Activated naive CD4-positive, alpha-beta T cell treated with anti-CD3 and anti-CD28 coated beads, Interleukin-2, amount 50 U/mL, for 72 hours (primary cell): Measurements from ENCODE around the gene SECTM1. TPM values are rescaled to one million over a fixed set of nuclear protein-coding genes. Genes with fewer than 3 reads are reported as not detected.
"Not testable (repeated sequence)": the region's sequence is repeated elsewhere in the genome, so short reads cannot be mapped to it uniquely, and the experiment has no call there.

Experiments
- ATAC-seq, 2 donors: fragments of 150-1000 bp; cut with Tn5 transposase; 2 replicates each; pipeline ENCODE4 v1.10.0; 2021; ENCODE audit warnings: mild to moderate bottlenecking in 2 of 2, moderate library complexity in 2 of 2
- DNase-seq, 2 donors: peaks; one replicate each; pipeline ENCODE4 v3.0.0; 2021 to 2022; ENCODE audit warnings: low spot score in 2 of 2
- H3K27ac Mint-ChIP-seq, 2 donors: one replicate each; pipeline ENCODE4 v1.8.0; 2022; ENCODE audit warnings: mild to moderate bottlenecking in 2 of 2, mixed read lengths in 2 of 2
- H3K36me3 Mint-ChIP-seq, 2 donors: one replicate each; pipeline ENCODE4 v1.8.0; 2022; ENCODE audit warnings: mixed read lengths in 2 of 2
- H3K9me3 Mint-ChIP-seq, 2 donors: one replicate each; pipeline ENCODE4 v1.8.0; 2022; ENCODE audit warnings: mixed read lengths in 2 of 2
- total RNA-seq, 2 donors: library from RNA; stranded (reverse); gene quantifications; one replicate each; pipeline ENCODE4 v1.2.3, GENCODE V29; 2022

Gene SECTM1
- total RNA-seq, 2 donors from 2014 or later: 2.3 to 13.7 TPM

DNA sequence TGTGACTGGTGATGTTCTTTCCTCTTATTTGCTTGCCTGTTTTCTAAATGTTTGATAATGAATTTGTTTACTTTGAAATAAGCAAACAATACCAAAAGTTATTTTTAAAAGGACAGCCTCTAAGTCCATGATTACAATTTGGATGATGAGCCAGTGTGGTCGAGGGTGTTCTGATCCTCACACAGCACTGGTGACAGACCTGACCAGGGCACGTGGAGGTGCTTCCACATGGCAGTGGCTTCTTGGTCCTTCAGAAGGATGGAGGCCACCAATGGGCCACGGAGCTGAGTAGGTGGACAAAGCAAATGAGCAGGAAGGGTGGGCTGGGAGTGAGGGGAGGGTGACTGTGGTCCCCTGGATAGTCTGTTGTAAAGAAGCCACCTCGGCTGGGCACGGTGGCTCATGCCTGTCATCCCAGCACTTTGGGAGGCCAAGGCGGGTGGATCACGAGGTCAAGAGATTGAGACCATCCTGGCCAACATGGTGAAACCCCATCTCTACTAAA is 21.3 kb upstream of the SECTM1 start:
- peaks cover 0 to 5% of the 10 kb centered on the region in 2 donors for H3K9me3 Mint-ChIP-seq

DNA sequence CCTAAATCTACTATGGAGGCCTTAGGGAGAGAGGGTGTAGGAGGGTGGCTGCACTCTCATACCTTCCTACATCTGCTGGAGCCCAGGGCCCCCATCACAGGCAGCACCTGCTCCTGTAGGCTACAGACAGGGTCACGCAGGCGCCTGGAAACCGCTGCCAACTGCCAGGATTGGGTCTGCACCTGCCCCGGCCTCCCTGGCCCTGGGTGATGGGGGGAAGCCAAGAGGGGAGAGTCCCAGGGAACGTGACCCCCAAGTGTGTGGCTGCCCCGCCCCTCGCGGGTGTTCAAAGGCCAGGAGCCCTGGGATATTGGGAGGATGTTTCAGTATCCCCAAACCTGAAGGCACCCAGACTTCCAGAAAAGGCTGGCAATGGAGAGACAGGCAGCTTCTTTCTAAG is 19.9 kb upstream of the SECTM1 start:
- Mint-ChIP-seq H3K9me3 (peaks cover 0 to 3% of the 10 kb centered on the region in 2 donors), H3K27ac (no peak overlapping the region), H3K36me3 (no peaks in the 10 kb centered on the region)
- DNase-seq (no peak), ATAC-seq (no peak)

More for the DNA sequence above, 21.3 kb upstream of the SECTM1 start:
- Mint-ChIP-seq H3K27ac (peak overlapping the region in 1 of 2 donors; percentile 65), H3K36me3 (no peaks in the 10 kb centered on the region)
- no peak for DNase-seq
- no peak for ATAC-seq

DNA sequence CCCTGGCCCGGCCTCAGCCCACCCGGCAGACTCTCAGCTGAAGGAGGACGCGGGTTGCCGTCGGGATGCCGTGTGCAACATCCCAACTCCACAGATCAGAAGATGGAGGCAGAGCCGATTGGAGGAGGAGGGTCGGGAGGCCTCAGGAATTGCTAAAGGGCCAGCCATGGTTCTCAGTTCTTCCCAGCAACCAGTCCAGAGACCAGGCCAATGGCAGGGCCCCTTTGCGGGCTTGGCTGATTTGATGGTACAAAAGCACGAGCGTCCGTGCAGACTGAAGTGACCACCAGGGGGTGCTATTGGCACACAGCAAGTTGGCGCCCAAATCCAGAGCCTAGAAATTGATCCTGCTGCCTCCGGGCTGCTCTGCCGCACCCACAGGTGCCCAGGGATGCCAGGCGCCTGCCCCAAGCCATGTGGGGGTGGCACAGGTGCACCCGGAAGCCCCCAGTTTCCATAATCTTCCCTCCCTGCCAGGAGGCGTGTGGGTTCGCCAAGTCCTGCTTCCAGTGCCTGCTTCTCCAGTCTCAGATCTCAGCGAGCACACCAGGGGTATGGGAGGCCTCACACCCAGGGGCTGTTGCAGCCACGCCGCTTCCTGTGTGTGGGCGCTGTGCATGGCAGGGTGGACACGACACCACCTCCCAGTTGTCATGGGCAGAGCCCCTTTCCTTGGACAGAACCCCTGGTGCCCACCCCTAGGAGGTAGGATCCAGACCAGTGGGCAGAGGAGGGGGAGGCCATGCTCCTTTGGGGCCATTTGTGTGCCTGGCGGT is 18.3 kb upstream of the SECTM1 start:
- no peaks in the 10 kb centered on the region for H3K9me3 Mint-ChIP-seq
- DNase-seq: peak; percentile 73 to 87
- no peaks in the 10 kb centered on the region for H3K36me3 Mint-ChIP-seq
- no peak overlapping the region for H3K27ac Mint-ChIP-seq
- ATAC-seq: peak; percentile 89 to 90

DNA sequence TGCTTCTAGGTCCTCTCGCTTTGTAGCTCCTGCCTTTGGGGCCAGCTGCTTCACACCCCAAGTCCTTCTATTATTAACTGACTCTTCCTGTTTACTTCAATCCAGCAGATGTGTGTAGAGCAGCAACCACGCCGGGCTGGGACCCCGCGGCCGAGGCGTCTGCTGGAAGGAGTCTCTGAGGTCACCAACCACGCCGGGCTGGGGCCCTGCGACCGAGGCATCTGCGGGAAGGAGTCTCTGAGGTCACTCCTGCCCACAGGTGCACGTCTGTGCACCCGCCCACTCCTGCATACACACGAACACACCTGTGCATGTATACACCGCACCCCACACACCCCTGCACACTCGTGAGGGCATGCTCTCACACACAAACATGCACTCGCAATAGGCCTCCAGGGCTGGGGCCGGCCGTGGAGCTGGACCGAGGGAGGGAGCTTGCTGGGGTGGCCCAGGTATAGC is 17.7 kb upstream of the SECTM1 start:
- Mint-ChIP-seq H3K9me3 (no peaks in the 10 kb centered on the region), H3K36me3 (no peaks in the 10 kb centered on the region), H3K27ac (no peak overlapping the region)
- ATAC-seq (no peak), DNase-seq (no peak)

DNA sequence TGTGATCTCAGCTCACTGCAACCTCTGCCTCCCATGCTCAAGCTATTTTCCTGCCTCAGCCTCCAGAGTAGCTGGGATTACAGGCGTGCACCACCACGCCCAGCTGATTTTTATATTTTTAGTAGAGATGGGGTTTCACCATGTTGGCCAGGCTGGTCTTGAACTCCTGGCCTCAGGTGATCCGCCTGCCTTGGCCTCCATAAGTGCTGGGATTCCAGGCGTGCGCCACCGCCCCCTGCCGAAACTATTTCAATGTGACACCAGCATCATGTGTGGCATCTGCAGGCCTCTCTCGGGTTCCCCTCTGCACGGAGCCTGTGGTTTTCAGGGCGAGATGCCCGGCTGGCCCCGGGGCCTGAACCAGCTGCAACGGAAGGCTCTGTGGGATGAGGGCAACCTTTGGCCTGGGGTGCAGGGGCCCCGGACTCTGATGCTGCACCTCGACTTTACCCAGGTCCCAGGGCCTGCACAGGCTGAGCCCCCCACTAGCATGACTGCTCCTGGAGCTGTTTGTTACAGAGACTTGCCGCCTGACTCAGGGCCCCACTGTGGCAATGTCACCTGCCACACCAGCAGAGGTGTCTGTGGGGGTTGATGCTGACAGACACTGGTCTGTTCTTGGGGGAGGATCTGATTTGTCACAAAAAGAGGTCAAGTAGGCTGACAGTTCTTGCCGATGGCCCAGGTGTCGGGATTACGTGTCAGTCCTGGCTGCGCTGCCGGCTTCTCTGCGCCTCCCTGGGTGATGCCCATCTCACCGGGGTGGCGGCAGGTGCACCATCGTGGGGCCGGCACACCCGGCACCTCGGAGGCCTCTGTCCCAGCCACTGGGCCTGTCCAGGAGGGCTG is 16.8 kb upstream of the SECTM1 start:
- DNase-seq: peak in 1 of 2 donors; percentile 52
- H3K9me3 Mint-ChIP-seq: no peaks in the 10 kb centered on the region
- ATAC-seq: peak in 1 of 2 donors; percentile 43
- no peaks in the 10 kb centered on the region for H3K36me3 Mint-ChIP-seq
- no peak overlapping the region for H3K27ac Mint-ChIP-seq

DNA sequence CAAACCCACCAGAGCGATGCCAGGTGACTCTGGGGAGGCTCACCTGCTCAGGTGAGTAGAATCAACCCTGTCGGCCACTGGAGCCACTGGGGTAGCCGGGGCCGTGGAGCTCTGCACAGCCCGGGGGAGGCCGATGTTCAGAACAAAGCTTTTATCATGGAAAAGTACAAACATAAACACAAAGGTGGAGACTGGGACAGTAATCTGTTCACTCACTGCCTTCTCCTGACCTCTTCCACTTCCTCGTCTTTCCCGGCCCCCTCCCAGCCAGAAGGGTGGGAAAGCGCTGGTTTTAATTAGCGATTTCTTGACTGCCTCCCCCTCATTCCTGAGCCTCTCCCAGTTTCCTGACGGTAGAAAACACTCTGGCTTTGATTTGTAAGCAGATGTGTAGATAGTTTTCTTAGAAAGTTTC is 15.7 kb upstream of the SECTM1 start:
- Mint-ChIP-seq H3K36me3 (no peaks in the 10 kb centered on the region), H3K9me3 (no peaks in the 10 kb centered on the region), H3K27ac (no peak overlapping the region)
- ATAC-seq: no peak
- no peak for DNase-seq

DNA sequence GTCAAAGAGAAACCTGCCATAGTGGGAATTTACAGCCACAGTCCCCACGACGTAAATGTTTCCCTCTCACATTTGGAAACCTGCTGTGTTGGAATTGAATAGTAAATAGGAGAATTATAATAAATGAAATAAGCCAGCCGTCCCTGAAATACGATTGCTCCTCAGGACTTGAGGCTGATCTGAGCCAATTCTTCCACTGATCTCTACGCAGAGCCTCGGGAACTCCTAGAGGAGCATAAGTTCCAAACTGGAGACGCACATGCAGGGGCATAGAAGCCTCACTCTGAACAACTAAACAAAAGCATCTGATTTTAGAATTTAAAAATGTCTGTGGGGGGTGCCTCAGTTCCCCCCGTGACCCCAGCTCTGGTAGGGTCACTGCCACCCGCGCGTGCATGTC is 15.3 kb upstream of the SECTM1 start:
- ATAC-seq (no peak), DNase-seq (no peak)
- no peaks in the 10 kb centered on the region for H3K9me3 Mint-ChIP-seq

DNA sequence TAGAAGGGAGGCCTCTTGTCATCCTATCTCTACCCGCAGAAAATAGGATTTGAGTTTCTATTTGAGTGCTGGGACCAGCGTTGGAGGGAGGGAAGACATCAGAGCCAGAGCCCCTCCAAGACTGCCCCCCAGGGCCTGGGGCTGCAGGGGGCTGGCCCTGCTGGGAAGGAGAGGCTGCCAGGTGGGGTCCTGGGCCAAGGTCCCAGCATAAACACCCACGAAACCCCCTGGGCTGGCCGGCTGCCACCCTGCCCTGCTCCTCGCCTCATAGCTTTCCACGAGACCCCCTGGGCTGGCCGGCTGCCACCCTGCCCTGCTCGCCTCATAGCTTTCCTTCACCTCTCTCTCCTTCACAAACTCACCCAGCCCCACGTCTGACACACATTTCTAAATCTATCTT is 14.9 kb upstream of the SECTM1 start:
- H3K36me3 Mint-ChIP-seq: no peaks in the 10 kb centered on the region
- H3K27ac Mint-ChIP-seq: no peak overlapping the region
- ATAC-seq (no peak), DNase-seq (no peak)
- H3K9me3 Mint-ChIP-seq: no peaks in the 10 kb centered on the region

More for the DNA sequence above, 15.3 kb upstream of the SECTM1 start:
- Mint-ChIP-seq H3K36me3 (no peaks in the 10 kb centered on the region), H3K27ac (no peak overlapping the region)

DNA sequence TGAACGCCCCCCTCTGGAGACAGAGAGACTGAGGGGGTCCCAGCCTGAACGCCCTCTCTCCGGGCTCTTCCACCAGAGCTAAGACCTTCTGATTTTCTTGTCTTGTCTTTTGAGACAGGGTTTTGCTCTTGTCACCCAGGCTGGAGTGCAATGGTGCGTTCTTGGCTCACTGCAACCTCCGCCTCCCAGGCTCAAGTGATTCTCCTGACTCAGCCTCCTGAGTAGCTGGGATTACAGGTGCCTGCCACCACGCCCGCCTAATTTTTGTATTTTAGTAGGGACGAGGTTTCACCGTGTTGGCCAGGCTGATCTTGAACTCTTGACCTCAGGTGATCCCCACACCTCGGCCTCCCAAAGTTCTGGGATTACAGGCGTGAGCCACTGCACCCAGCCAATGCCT is 14.4 kb upstream of the SECTM1 start:
- not testable (repeated sequence) for DNase-seq, H3K27ac Mint-ChIP-seq, H3K36me3 Mint-ChIP-seq, ATAC-seq, H3K9me3 Mint-ChIP-seq

DNA sequence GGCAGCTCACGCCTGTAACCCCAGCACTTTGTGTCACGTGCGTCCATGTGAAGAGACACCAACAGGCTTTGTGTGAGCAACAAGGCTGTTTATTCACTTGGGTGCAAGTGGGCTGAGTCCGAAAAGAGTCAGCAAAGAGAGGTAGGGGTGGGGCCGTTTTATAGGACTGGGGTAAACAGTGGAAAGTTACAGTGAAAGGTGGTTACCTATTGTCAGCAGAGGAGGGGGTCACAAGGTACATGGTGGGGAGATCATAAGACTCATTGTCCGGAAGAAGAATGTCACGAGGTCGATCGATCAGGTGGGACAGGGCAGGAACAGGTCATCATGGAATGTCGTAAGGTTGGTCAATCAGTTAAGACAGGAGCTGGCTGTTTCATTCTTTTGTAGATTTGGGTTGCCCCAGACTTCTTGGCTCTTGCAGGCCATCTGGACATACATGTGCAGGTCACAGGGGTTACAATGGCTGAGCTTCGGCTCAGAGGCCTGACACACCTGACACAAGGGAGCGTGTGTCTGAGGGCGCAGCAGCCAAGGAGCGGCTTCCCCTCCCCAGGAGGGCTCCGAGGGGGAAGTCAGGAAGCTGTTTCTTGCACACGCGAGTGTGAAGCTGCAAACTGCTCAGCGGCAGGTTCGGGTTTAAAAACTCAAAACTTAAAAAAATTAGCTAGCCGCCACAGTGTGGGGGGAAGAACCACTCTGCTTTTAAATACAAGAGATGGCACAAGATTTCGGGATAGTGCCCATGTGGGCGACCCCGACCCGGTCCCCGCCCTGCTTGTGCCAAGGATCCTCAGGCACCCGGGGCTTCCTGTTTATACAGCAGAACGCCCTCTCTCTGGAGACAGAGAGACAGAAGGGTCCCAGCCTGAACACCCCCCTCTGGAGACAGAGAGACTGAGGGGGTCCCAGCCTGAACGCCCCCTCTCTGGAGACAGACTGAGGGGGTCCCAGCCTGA is 13.1 kb upstream of the SECTM1 start:
- Mint-ChIP-seq H3K9me3 (no peaks in the 10 kb centered on the region), H3K27ac (no peak overlapping the region), H3K36me3 (no peaks in the 10 kb centered on the region)
- DNase-seq (no peak), ATAC-seq (no peak)

DNA sequence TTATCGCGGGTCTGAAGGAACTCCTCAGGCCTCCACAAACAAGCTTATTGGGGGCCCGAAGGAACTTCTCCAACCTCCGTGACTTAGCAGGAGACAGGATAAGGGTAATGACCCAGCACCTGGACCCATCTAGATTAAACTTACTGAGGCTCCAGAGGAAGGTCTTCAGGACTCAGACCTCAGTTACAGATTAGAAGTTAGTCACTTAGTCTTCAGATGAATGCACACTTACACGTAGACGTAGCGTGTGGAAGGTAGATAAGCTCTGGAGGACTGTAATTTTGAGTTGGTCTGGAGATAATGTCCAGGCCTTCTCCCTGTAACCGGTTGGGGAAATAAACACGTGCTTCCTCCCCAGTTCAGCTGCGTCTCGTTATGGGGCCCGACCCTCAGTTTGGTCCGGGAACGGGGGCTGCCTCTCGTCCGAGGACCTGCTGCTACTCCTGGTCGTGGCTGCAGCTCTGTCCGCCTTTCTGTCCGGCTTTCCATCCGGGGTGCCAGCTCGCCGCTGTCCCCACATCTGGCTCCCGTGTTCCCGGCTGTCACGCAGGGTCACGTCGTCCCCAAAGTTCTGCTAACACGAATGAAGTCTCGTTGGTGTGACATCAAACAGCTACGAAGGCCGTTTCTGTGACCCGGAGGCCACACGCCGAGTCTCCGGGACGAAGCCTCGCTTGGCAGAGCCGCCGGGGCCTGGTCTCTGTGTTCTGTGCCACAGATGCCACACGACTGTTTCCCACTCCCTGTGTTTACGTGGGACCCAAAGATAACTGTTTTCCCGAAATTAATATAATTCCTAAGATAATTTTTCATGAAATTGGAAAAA is 11.8 kb upstream of the SECTM1 start:
- no peaks in the 10 kb centered on the region for H3K9me3 Mint-ChIP-seq
- no peak overlapping the region for H3K27ac Mint-ChIP-seq
- no peaks in the 10 kb centered on the region for H3K36me3 Mint-ChIP-seq
- no peak for DNase-seq
- no peak for ATAC-seq

DNA sequence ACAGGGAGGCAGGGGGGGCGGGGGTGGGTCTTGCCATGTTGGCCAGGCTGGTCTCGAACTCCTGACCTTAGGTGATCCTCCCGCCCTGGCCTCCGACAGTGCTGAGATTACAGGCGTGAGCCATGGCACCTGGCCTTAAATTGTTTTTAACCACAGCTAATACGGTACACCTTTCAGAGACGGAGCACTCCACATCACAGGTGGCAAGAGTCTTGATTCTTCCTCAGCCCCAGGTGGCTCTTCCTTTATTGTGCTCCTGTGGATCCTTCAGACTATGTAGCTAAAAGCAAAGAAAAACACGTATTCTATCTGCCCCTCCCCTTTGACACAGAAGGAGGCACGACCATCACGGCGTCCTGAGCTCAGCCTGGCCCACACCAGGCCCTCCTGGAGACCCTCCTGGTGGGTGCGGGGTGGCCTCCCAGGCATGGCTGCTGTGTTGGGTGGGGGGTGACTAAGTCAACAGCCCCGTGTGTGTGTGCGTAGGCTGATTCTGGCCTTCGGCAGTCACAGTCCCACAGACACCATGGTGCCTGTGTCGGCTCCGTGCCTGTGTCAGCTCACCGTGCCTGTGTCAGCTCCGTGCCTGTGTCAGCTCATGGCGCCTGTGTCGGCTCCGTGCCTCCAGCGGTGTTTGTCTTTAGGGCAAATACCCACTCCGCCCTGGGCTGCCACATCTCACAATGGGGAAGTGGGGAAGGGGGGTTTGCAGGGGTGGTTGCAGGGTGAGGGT is 10.8 kb upstream of the SECTM1 start:
- DNase-seq (no peak), ATAC-seq (no peak)
- Mint-ChIP-seq H3K27ac (no peak overlapping the region), H3K36me3 (no peaks in the 10 kb centered on the region), H3K9me3 (no peaks in the 10 kb centered on the region)

DNA sequence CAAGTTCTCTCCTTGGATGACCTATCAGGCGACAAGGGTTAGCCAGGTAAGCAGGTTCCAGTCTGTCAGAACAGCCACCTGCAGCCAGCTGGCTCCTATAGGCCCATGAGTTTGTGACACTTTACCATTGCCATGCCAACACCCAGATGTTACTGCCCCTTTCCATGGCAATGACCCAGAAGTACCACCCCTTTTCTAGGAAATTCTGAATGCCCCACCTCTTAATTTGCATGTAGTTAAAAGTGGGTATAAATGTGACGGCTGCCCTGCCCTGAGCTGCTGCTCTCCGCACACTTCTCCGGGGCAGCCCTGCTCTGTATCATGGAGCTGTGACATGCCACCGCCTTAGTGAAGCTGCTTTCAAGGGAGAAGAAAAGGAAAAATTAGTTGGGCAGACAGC is 10.0 kb upstream of the SECTM1 start:
- Mint-ChIP-seq H3K27ac (no peak overlapping the region), H3K36me3 (no peaks in the 10 kb centered on the region), H3K9me3 (no peaks in the 10 kb centered on the region)
- ATAC-seq (peak in 1 of 2 donors; percentile 40), DNase-seq (no peak)

DNA sequence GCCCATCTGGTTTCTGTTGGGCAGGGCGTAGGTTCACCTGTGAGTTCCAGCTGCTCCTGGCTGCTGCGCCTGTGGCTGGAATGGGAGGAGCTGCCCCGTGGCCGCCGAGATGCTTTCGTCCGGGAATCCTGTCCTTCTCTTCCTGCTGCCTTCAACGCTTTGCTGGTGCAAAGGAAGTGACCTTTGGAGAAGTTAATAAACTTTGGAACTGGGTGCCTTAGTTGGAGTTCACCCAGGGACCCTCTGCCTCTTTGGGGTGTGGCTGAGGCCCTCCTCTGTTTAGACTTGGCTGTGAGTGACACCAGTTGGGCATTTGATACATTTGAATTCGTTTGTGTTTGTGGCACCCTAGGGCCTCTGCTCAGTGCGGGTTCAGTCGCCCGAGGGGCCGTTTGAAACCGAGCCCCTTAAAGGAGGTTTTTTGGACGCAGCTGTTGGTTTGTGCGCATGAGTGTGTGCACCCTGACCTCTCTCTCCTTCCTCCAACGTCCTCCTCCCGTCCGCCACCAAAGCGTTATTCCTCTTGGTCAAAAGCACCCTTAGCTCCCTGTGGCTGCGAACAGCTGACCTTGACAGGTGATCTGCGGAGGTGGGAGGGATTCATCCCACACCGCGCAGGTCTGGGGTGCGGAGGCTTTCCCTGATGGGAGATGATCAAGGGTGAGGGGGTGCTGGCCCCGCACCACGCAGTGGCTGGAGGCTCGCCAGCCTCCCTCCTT is 9.0 kb upstream of the SECTM1 start:
- no peak for ATAC-seq
- no peak overlapping the region for H3K27ac Mint-ChIP-seq
- H3K36me3 Mint-ChIP-seq: no peaks in the 10 kb centered on the region
- no peaks in the 10 kb centered on the region for H3K9me3 Mint-ChIP-seq
- no peak for DNase-seq
